Skeletal muscle tissue (tissue), 4 donors: ENCODE data around the gene KCNMB2. TPM values are rescaled to one million over a fixed set of nuclear protein-coding genes. Genes with fewer than 3 reads are reported as not detected.

ENCODE experiments used
- H3K27ac ChIP-seq: one replicate; pipeline ENCODE4 v1.7.0; 2013; ENCODE audit warnings: mild to moderate bottlenecking, low read depth, low read length, inconsistent platforms
- H3K27me3 ChIP-seq, 3 donors: one replicate each; pipeline ENCODE4 v1.7.0; 2013; ENCODE audit warnings: low read length in 3 of 3; ENCODE audit not compliant: control insufficient read depth in 3 of 3, insufficient read depth in 3 of 3
- H3K36me3 ChIP-seq, 3 donors: one replicate each; pipeline ENCODE4 v1.7.0; 2013; ENCODE audit warnings: low read length in 3 of 3; ENCODE audit not compliant: control insufficient read depth in 3 of 3, insufficient read depth in 3 of 3
- H3K4me1 ChIP-seq, 3 donors: one replicate each; pipeline ENCODE4 v1.7.0; 2013; ENCODE audit warnings: low read length in 3 of 3, mild to moderate bottlenecking in 3 of 3; ENCODE audit not compliant: control insufficient read depth in 3 of 3, insufficient read depth in 3 of 3
- H3K4me3 ChIP-seq, 3 donors: one replicate each; pipeline ENCODE4 v1.7.0; 2013; ENCODE audit warnings: low read length in 3 of 3
- H3K9ac ChIP-seq, 3 donors: one replicate each; pipeline ENCODE4 v1.7.0; 2013; ENCODE audit warnings: low read length in 3 of 3, mild to moderate bottlenecking in 3 of 3, moderate library complexity in 2 of 3, low read depth in 1 of 3
- H3K9me3 ChIP-seq, 3 donors: one replicate each; pipeline ENCODE4 v1.7.0; 2013; ENCODE audit warnings: low read length in 3 of 3; ENCODE audit not compliant: control insufficient read depth in 3 of 3
- total RNA-seq: library from RNA; depleted of rRNA; stranded (reverse); fragments of >200 nt; gene quantifications from one replicate; pipeline ENCODE4 v1.2.3, GENCODE V29; 2014
- donor health status: Osteomylitis.

KCNMB2 gene
- total RNA-seq, 1 donor from 2014 or later = 11.5 TPM

DNA sequence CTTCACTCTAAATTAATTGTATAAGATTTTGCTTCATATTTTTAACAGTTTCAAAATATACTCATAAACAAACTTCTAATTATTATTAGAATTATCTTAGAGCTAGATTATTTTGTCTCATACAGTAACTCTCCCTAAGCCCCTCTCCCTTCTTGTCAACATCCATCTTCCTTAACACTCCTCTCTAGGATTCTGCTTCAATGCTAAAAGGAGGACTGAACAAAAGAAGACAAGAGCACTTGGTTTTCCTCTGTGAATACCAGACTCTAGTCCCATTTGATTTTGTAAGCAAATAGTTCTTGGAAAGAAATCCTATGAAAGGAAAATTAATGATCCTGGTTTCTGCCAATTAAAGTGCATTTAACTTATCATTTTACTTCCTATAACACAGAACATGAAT, 91.8 kb downstream of the KCNMB2 start:
- H3K27me3 ChIP-seq = no peaks in the 10 kb centered on the region
- no peaks in the 10 kb centered on the region for H3K36me3 ChIP-seq
- no peak overlapping the region for H3K27ac ChIP-seq
- H3K4me1 ChIP-seq = peaks cover 0 to 4% (median 0%) of the 10 kb centered on the region in 3 donors
- H3K4me3 ChIP-seq = no peak overlapping the region
- H3K9ac ChIP-seq = no peak overlapping the region
- H3K9me3 ChIP-seq = no peaks in the 10 kb centered on the region

DNA sequence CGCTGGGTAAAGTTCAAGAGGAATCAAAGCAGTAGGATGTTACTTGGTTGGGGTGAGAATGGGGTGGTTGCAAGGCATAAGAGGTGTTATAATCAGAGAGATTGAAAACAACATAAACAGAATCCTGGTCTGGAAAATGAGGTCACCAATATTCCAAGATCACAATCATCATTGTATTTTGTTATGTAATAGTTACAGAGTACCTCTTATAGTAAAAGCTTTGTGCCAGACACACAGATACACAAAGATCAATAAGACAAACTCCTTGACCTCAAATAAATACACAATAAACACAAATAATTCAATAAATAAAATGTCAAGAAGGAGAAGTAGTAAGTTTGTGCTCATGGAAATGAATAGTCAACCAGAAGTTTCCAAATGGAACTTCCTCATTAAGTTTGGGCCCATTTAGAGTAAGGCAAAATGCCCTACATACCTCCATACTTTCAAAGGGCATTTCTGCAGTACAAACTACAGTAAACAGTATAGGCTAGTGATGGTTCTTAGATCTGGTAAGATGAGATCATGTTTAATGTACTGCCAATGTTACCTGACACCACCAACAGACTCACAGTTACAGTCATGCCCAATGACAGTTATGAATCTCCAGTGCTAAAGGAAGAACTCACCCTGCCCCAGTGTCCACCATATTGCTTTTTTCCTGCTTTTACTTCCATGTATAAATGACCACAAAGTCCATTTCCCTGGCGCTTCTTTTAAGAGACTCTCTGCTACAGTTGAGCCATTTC, 93.4 kb downstream of the KCNMB2 start:
- no peak overlapping the region for H3K27ac ChIP-seq
- no peak overlapping the region for H3K9ac ChIP-seq
- no peak overlapping the region for H3K4me3 ChIP-seq
- no peaks in the 10 kb centered on the region for H3K27me3 ChIP-seq
- no peaks in the 10 kb centered on the region for H3K9me3 ChIP-seq
- H3K36me3 ChIP-seq = no peaks in the 10 kb centered on the region
- H3K4me1 ChIP-seq = no peaks in the 10 kb centered on the region

DNA sequence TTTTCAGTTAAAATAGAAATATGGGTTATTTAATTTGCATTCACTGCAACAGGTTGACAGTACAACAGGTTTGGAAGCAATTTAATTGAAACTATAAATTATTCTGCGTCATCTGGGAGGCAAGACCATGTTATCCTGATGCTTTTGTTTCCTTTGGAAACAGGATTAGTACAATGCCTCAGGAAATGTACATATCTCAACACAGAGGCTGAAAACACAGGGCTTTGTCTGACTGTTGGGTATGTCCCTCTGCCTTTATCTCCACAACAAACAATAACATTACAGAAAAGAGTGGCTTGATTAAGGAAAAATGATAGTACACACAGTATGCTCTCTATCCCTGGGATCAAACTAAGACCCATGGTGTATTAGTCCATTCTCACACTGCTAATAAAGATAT, 95.7 kb downstream of the KCNMB2 start:
- Histone ChIP-seq H3K9me3 (peaks cover 0 to 2% (median 0%) of the 10 kb centered on the region in 3 donors), H3K27me3 (no peaks in the 10 kb centered on the region), H3K27ac (no peak overlapping the region), H3K4me3 (no peak overlapping the region), H3K4me1 (no peaks in the 10 kb centered on the region), H3K9ac (no peak overlapping the region), H3K36me3 (no peaks in the 10 kb centered on the region)

DNA sequence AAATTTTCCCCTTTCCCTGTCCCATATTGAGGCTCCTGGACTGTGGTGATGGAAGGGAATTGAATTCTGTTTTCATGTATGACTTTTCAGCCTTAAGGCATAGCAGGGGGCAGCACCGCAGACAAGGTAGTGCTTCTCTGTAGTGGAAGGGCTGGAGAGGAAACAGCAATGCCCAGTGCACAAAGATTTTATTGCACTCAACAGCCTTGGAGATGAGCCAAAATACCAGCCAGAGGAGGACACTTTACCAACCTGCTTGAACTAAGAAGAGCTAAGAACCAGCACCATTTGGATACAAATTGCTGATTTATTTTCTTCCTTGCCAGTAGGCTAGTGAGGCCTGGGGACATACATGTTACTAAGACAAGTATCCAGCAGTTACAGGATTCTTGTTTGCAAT, 98.7 kb downstream of the KCNMB2 start:
- H3K9ac ChIP-seq = no peak overlapping the region
- H3K4me3 ChIP-seq = no peak overlapping the region
- H3K27ac ChIP-seq = no peak overlapping the region
- H3K36me3 ChIP-seq = no peaks in the 10 kb centered on the region
- peaks cover 0 to 3% (median 0%) of the 10 kb centered on the region in 3 donors for H3K9me3 ChIP-seq
- H3K4me1 ChIP-seq = no peaks in the 10 kb centered on the region
- H3K27me3 ChIP-seq = no peaks in the 10 kb centered on the region

DNA sequence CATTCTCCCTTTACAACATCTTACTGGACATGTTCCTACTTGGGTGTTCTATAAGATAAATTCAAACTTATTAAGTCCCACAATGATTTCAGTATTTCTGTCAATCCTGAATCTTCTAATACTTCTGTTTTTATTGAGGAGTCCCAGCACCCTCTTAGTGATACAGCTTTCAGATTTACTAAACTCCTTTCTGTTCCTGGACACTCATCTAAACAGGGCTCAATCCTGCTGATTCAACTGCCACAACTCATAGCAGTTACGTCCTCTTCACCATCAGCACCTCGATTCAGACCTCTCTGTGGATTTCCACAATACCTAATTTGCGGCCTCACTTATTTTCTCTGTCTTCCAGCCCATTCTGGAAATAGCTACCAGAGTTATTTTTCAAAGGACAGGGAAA, 101.6 kb downstream of the KCNMB2 start:
- Histone ChIP-seq H3K27ac (no peak overlapping the region), H3K4me3 (no peak overlapping the region), H3K4me1 (no peaks in the 10 kb centered on the region), H3K27me3 (no peaks in the 10 kb centered on the region), H3K36me3 (no peaks in the 10 kb centered on the region), H3K9ac (no peak overlapping the region), H3K9me3 (peaks cover 0 to 3% (median 0%) of the 10 kb centered on the region in 3 donors)

DNA sequence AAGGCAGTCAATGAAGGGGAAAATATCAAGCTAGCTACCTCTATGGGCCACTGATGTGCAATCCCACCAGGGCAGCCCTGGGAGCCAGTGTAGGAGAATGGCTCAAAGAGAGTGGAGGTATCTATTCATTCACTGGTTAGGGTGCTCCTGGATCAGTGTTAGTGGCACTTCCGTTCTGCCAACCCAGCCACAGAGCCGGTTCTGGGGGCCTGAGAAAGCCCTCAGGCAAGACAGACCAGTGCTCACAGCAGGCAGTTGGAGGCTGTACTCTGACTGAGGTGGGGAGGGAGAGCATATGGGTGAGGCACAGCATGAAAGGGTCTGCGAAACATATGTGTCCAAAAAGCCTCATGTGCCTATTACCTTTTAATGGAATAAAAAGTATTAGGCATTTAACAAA, 109.3 kb downstream of the KCNMB2 start:
- Histone ChIP-seq H3K27me3 (no peaks in the 10 kb centered on the region), H3K27ac (no peak overlapping the region), H3K9ac (no peak overlapping the region)

DNA sequence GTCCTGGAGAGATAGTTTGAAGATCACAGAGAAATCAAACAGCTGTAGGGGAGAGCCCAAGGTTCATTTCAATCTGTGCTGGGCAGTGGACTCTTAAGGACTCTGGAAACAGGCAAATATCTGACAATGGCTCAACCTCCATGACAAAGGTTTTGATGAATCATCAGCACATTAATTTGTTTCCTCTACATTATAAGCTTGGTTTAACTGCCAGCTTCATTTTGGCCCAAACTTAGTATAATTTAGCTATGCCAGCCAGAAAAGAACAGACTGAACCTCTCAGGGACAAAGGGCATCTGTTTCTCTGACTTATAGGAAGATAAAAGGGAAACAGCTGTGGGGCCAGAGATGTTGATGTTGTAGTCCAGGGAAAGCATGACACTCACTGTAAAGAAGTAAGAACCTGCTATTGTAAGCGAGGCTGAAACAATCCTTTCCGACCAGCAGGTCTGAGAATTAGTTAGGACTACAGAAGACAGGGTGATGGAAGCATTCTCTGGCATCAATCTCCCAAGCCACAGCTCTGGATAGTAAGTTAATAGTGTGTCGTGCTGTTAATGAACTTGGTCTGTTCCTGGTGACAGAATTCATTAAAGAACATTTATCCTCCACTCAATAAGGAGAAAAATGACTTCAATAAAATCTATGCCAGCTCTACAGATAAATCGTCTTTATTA, 110.1 kb downstream of the KCNMB2 start:
- Histone ChIP-seq H3K4me1 (no peaks in the 10 kb centered on the region), H3K27ac (no peak overlapping the region), H3K36me3 (no peaks in the 10 kb centered on the region), H3K4me3 (no peak overlapping the region), H3K9me3 (no peaks in the 10 kb centered on the region), H3K9ac (no peak overlapping the region), H3K27me3 (no peaks in the 10 kb centered on the region)

More for the DNA sequence above, 109.3 kb downstream of the KCNMB2 start:
- H3K9me3 ChIP-seq = no peaks in the 10 kb centered on the region
- H3K4me1 ChIP-seq = no peaks in the 10 kb centered on the region
- H3K36me3 ChIP-seq = no peaks in the 10 kb centered on the region
- H3K4me3 ChIP-seq = no peak overlapping the region

DNA sequence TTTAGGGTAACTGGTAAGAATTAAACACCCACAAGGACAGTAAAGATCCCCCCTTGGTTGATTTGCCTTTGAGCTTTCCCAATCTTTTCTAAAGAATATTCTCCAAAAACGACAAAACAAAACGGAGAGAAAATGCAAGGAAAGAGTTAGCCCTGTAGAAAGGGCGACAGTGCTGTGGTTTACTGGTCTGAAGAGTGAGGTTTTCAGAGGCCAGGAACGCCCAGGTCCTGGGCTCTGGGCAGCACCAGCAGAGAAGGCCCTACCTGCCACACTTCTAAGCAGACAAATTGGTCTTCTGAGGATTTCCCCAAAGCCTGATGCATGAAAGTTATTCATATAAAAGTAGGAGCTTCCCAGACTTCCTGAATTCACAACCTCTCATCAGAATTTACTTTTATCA, 119.3 kb downstream of the KCNMB2 start:
- H3K4me3 ChIP-seq = no peak overlapping the region
- peaks cover 0 to 2% (median 0%) of the 10 kb centered on the region in 3 donors for H3K9me3 ChIP-seq
- H3K36me3 ChIP-seq = no peaks in the 10 kb centered on the region
- no peaks in the 10 kb centered on the region for H3K4me1 ChIP-seq
- no peak overlapping the region for H3K9ac ChIP-seq
- no peaks in the 10 kb centered on the region for H3K27me3 ChIP-seq
- no peak overlapping the region for H3K27ac ChIP-seq

DNA sequence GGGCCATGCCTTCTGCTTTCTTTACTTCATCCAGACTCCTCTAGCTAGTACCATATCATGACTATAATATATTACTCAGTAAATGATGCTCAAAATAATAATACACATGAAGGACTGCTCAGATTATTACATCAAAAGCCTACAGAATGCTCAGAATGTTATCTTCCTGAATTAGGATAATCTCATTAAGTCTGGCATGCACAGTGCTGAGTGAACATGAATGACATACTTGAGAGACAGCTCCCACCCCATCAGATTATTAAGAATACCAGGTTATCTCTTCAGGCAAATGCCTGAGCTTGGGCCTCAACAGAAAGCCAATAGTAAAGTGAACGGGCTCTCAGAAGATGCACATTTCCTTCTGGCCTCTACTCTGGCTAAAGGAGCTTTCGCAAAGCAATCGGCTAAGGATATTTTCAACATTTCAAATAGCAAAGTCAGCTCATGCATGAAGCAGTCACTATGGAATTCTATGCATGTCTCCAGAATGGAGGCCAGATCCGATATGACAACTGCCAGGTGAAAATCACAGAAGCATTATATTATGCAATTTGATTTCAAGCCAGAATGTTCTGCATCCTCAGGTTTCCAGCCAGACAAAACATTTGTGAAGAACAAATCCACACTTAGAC, 122.6 kb downstream of the KCNMB2 start:
- H3K36me3 ChIP-seq = no peaks in the 10 kb centered on the region
- H3K9ac ChIP-seq = no peak overlapping the region
- no peak overlapping the region for H3K27ac ChIP-seq
- no peaks in the 10 kb centered on the region for H3K27me3 ChIP-seq
- no peaks in the 10 kb centered on the region for H3K4me1 ChIP-seq
- peaks cover 0 to 2% (median 0%) of the 10 kb centered on the region in 3 donors for H3K9me3 ChIP-seq
- no peak overlapping the region for H3K4me3 ChIP-seq
